Measurements from ENCODE around the gene PARD3B. TPM values are rescaled to one million over a fixed set of nuclear protein-coding genes. Genes with fewer than 3 reads are reported as not detected.

PARD3B gene
- total RNA-seq, 1 donor from 2014 or later: 18.4 TPM

DNA sequence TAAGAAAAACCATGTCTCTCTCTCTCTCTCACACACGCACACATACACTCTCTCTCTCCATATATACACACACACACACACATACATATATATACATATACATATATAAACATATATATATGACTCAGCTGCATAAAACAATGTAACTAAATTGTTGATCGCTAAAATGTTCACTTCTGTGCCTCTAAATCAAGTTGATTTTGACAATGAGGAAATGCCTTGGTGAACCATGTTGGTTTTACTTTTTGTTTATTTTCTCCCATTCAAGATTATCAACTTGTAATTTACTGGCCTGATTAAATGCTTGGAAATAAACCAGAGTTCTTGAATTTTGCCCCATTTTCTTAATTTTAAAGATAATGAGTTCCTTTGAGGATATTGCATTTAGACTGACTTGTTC is 500.4 kb downstream of the PARD3B start:
- Mint-ChIP-seq H3K4me3 (no peak overlapping the region), H3K27me3 (ENCODE audit: low read depth) (no peaks in the 10 kb centered on the region), H3K27ac (ENCODE audit: unreplicated experiment) (no peak overlapping the region), H3K36me3 (ENCODE audit: low read depth) (no peaks in the 10 kb centered on the region), H3K4me1 (peaks cover 10% of the 10 kb centered on the region), H3K9me3 (no peaks in the 10 kb centered on the region)
- TF ChIP-seq, protein P1, sequence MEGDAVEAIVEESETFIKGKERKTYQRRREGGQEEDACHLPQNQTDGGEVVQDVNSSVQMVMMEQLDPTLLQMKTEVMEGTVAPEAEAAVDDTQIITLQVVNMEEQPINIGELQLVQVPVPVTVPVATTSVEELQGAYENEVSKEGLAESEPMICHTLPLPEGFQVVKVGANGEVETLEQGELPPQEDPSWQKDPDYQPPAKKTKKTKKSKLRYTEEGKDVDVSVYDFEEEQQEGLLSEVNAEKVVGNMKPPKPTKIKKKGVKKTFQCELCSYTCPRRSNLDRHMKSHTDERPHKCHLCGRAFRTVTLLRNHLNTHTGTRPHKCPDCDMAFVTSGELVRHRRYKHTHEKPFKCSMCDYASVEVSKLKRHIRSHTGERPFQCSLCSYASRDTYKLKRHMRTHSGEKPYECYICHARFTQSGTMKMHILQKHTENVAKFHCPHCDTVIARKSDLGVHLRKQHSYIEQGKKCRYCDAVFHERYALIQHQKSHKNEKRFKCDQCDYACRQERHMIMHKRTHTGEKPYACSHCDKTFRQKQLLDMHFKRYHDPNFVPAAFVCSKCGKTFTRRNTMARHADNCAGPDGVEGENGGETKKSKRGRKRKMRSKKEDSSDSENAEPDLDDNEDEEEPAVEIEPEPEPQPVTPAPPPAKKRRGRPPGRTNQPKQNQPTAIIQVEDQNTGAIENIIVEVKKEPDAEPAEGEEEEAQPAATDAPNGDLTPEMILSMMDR (conservative IDR thresholded peaks at IDR 0.05): no peak
- no peak for DNase-seq (ENCODE audit: low read depth, low spot score)

DNA sequence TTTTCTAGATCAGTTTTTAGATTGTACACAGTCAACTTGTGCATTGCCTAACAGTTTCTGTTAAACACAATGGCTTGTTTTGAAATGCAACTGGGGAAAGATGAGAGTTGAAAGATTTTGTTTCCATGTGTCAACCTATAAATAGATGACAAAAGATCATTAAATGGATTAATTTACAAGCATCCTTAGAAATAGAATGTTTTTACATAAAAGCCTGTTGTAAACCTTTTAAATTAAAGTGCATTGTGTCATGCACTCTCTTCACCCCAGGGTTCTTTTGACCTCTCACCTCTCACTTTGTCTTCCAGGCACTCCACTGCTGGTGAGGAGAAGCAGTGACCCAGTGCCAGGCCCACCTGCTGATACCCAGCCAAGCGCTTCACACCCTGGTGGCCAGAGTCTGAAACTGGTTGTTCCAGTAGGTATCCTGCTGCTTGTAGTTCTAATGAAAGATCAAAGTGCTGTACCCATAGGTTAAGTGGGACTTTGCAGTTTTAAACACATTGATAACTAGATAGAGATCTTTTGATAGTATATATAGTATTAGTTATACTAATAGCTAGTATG is 502.1 kb downstream of the PARD3B start:
- Mint-ChIP-seq H3K4me1 (peaks cover 10% of the 10 kb centered on the region), H3K27me3 (ENCODE audit: low read depth) (no peaks in the 10 kb centered on the region), H3K4me3 (no peak overlapping the region), H3K27ac (ENCODE audit: unreplicated experiment) (no peak overlapping the region), H3K9me3 (no peaks in the 10 kb centered on the region), H3K36me3 (ENCODE audit: low read depth) (no peaks in the 10 kb centered on the region)
- peak; percentile 6 for DNase-seq (ENCODE audit: low read depth, low spot score)
- TF ChIP-seq, protein P1 (conservative IDR thresholded peaks at IDR 0.05): no peak

DNA sequence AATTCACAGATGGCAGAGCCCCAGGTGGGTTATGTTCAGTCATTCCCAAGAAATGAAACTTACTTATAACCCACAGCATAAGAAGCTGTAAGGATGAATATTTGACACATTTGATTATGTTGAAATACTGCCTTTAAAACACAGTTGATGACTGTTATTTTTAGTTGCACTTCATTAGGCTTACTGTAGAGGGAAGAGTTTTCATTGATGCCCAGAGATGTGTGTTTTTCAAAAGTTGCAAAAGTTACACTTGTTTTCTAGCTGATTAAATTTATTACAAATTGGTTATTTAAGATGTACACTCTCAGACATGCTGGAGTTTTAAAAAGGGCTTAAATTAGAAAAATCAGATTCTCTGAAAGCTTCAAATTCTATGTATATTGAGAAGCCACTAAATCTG is 506.1 kb downstream of the PARD3B start:
- H3K9me3 Mint-ChIP-seq: no peaks in the 10 kb centered on the region
- H3K36me3 Mint-ChIP-seq (ENCODE audit: low read depth): no peaks in the 10 kb centered on the region
- H3K4me3 Mint-ChIP-seq: no peak overlapping the region
- TF ChIP-seq, protein P1 (conservative IDR thresholded peaks at IDR 0.05): peak; percentile 36
- no peak overlapping the region for H3K27ac Mint-ChIP-seq (ENCODE audit: unreplicated experiment)
- no peak for DNase-seq (ENCODE audit: low read depth, low spot score)
- no peaks in the 10 kb centered on the region for H3K27me3 Mint-ChIP-seq (ENCODE audit: low read depth)
- peaks cover 17% of the 10 kb centered on the region for H3K4me1 Mint-ChIP-seq

DNA sequence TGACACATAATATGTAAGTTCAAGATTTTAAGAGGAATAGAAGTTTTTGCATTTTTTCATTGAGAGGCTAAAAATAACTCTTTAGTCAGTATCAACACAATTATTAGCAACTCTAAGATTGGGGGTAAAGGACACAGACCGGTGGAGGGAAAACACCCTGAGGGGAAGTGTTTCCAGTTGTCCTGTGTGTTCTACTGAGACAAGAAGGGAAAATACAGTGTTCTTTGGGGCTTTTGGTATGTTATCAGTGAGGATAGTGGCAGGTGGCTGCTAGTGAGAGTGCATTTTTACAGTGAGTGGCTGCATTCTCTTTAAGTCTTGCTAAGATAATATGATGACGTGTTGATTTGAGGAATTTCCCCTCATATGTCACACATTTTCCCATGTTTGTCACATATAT is 507.5 kb downstream of the PARD3B start:
- DNase-seq (ENCODE audit: low read depth, low spot score): no peak
- H3K9me3 Mint-ChIP-seq: peaks cover under 1% of the 10 kb centered on the region
- H3K27ac Mint-ChIP-seq (ENCODE audit: unreplicated experiment): no peak overlapping the region
- H3K4me1 Mint-ChIP-seq: peaks cover 7% of the 10 kb centered on the region
- no peak overlapping the region for H3K4me3 Mint-ChIP-seq
- no peaks in the 10 kb centered on the region for H3K27me3 Mint-ChIP-seq (ENCODE audit: low read depth)
- TF ChIP-seq, protein P1 (conservative IDR thresholded peaks at IDR 0.05): no peak
- H3K36me3 Mint-ChIP-seq (ENCODE audit: low read depth): no peaks in the 10 kb centered on the region

DNA sequence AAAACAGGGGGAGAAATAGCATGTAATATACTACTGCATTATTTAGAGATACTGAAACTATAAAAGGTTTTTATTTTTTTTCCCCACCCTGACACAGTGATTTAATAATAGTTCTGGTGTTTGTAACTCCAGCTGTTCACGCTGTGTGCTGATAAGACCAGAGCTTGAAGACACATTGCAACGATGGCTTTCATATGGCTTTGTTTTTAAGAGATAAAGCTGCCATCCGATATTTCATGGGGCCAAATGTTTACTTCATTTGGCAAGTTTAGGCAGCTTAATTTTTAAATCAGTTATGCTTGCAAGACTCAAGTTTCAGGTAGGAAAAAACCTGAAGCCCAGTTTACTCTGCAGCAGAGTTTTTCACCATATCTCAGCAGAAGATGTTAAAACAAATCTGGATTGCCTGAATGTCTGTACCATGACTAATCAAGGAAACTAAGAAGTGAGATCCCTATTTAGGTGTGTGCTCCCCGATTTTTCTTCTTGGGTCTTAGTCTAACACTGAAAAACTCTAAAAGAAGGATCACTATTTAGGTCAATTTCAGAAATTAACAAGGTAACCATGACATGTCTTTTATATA is 508.6 kb downstream of the PARD3B start:
- peaks cover 7% of the 10 kb centered on the region for H3K36me3 Mint-ChIP-seq (ENCODE audit: low read depth)
- H3K4me3 Mint-ChIP-seq: no peak overlapping the region
- no peak overlapping the region for H3K27ac Mint-ChIP-seq (ENCODE audit: unreplicated experiment)
- DNase-seq (ENCODE audit: low read depth, low spot score): no peak
- H3K4me1 Mint-ChIP-seq: peaks cover 7% of the 10 kb centered on the region
- H3K9me3 Mint-ChIP-seq: peaks cover 7% of the 10 kb centered on the region
- TF ChIP-seq, protein P1 (conservative IDR thresholded peaks at IDR 0.05): no peak
- no peaks in the 10 kb centered on the region for H3K27me3 Mint-ChIP-seq (ENCODE audit: low read depth)

Data from neural crest cell (in vitro differentiated cells).